HG02970 (cell line): Measurements from ENCODE around the gene SUPV3L1.

Experiments used
- ATAC-seq: cut with Tn5 transposase; IDR thresholded peaks from one replicate; pipeline ENCODE4 v1.9.1; 2021; ENCODE audit warnings: mild to moderate bottlenecking, moderate library complexity, moderate number of reproducible peaks; ENCODE audit not compliant: unreplicated experiment, low FRiP score

Gene SUPV3L1

DNA sequence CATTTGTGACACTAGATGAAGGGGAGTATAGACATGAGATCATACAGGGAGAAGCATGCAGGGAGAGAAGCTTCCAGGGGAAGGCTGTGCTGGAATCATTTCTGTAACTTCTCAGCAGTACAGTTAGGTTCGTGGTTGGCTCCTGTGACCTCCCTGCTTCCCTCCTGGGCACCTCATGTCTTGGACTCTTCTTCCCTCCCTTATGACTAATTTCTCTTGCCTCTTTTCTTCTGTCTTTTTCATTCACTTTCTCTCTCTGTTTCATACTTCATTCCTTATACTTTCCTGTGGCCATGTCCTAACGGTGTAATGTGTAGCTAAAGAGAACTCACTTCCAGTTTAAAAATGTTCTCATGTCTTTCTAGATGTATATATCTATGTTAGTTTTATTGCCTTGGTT lies 21.0 kb downstream of the SUPV3L1 start:
- ATAC-seq = no peak

DNA sequence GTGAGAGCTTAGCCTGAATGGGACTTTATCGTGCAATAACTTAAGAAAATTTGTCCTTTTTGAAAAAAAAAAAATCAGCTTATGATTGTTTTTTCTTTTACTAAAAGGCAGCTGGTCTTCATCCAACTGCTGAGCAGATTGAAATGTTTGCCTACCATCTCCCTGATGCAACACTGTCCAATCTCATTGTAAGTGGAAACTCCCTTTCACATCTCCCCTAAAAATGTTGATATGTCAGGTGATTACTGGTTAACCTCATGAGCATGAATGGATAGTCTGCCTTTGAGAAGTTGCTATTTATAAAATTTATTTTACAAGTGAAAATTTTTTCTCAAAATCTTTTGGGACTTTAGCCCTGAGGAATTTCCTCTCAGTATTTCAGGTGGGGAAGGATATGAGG lies 22.3 kb downstream of the SUPV3L1 start:
- ATAC-seq = no peak

DNA sequence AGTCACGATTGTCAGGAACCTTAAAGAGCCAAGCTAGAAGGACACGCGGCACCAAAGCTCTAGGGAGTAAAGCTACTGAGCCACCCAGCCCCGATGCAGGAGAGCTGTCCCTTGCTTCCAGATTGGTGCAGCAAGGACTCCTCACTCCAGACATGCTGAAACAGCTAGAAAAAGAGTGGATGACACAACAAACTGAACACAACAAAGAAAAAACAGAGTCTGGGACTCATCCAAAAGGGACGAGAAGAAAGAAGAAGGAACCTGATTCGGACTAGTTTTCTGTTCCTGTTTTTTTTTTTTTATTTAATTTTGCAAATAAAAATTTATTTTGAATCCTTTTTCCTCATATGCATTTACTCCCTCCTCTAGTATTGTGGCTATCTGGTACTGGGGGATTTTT lies 28.7 kb downstream of the SUPV3L1 start:
- no peak for ATAC-seq

DNA sequence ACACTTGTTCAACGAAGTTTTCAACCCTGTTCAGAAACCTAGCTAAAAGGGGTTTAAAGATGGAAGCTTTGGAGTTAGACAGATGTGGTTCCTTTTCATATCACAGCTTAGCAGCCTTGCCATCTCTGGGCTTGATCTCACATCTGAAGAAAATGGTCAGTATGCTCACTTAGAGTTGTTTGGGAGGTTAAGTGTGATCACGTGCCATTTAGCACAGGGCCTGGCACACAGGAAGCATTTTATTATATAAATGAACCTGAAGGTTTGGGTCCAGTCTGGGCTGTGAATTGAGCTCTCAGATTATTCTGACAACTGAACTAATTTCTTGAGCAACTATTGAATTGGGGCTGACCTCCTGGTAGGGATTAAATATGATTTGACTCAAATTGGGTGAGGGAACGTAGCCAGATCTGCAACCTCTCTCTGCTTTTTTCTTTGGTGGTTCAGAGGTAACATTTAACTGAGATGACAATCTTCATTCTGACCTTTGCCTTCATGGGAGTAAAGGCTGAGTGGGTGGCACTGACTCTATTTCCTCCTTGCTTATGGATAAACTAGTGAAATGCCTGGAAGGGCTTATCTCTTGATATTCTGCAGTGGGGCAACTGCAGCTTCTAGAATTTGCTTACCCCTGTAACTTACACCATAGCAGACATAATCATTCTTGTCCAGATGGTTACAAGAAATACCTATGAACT lies 29.9 kb downstream of the SUPV3L1 start:
- ATAC-seq = no peak

DNA sequence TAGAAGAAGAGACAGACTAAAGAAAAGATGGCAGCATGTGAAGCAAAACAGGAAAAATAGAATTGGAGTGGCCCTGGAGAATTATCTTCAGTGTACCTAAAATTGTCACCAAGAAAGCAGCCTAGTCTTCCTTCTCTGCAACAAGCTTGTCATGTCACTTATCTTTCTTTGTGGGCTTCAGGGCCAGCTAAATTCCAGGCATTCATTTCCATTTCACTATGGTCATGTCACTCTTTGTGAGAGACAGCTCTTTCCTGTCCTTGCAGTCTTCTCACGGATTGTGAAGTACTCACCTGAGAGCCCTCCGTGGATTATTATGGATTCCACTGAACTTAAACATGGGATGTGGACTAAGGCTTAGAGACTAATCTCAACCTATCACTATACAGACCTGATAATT lies 31.1 kb downstream of the SUPV3L1 start:
- ATAC-seq = no peak

DNA sequence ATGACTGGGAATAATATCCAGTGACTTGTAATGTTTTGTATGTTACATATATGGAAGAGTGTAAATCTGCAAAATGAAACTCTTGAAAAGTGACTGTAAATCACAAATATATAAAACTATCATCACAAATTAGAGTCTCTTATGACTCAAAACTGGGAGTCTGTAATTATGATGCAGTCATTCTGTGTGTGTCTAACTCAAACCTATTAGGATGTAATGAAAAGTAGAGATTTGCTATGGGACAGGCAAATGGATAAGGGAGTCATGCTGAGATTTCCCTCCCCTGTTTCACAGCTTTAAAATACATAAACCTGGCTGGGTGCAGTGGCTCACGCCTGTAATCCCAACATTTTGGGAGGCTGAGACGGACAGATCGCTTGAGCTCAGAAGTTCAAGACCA lies 31.5 kb downstream of the SUPV3L1 start:
- ATAC-seq = no peak

DNA sequence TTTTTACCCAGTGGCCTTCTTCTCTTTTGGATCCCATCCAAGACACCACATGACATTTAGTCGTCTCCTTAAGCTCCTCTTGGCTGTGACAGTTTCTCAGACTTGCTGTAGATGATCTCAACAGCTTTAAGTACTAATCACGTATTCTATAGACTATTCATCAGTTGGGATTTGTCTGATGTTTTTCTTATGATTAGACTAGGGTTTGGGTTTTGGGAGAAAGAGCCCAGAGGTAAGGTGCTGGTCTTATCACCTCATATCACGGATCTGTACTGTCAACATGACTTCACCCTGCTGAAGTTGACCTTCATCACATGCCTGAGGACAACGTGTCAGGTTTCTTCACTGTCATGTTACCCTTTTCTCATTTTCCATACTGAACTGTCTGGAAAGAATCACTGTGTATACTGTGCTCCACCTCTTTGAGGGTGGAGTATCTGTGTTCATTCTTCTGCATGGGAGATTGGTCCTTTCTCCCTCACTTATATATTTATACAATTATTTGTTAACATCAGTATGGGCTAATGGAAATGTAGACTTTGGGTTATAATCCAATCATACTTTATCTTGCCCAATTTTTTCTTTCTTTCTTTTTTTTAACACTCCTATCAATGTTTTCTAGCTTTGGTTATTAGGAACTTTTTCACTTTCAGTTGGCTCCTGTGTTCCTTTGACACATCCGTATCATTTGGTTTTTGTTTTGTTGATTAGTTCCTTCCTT lies 33.7 kb downstream of the SUPV3L1 start:
- no peak for ATAC-seq

DNA sequence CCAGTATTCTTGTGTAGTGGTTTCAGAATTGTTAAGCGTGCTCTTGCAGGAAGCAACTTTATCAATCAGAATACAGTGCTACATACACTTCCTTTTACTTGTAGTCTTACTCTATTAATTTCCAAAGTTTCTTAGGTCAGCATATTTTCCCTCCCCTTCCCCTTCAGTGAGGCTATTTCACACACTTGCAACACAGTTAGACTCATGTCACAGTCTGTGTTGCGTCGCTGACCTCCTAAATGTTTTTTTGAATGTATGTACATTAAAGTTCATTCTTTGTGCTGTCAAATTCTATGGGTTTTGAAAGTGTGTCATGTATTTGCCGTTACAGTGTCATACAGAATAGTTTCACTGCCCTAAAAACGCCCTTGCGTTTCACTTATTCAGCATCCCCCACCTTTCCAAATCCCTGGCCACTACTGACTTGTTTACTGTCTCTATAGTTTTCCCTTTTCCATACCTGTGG lies 34.7 kb downstream of the SUPV3L1 start:
- ATAC-seq = no peak

DNA sequence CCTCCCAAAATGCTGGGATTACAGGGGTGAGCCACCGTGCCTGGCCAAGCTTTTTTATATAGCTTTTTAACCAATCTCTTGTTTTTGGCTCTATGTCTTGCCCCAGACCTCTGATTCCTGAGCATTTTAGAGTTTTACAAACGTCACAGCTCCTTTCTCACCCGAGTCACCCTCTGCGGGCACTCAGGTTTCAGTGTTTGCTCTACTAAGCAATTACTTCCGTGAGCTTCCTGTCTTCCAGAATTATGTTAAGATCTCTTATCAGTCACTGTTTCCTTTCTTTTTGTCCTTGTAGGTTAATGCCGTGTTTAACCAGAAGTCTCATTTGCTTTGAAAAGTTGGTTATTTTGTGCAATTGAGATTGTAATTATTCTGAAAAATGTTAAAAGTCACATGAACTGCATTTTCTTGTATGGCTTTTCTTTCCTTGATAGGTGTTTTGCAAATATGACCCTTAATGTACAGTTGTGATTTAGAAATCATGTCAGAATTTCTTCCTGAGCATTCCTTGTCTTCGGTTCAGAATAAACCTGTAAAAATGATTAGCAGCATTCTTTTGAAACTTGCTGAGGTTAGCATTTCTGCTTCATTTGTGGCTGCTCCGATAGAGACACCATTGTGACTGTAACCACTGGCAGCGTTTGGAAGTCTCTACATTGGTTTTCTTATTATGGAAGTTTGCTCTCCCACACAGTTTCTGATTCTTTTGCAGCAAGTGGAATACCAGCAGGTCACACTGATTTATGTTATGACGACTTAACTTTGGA lies 35.6 kb downstream of the SUPV3L1 start:
- ATAC-seq = no peak

DNA sequence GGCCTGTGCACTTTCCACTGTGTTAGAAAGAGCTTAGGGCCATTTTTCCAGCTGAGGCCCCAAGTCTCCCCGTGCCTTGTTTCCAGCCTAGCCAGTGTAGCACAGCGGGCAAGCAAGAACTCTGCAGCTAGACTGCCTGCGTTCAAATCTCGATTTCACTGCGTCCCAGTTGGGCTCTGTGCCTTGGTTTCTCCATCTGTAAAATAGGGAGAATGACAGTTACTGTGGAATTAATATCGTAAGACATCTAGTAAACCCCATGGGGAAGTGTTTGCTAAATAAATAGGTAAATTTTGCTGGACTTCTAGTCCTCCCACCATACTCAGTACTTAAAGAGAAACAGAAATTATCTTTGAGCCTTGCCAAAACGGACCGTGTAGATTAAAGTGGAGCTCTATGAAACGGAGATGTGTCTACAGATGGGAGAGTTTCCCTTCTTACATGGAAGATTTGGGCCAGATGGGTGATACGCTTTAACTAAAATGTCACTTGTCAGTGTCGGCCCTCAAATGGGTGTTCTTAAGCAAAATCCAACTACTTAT lies 36.6 kb downstream of the SUPV3L1 start:
- no peak for ATAC-seq

DNA sequence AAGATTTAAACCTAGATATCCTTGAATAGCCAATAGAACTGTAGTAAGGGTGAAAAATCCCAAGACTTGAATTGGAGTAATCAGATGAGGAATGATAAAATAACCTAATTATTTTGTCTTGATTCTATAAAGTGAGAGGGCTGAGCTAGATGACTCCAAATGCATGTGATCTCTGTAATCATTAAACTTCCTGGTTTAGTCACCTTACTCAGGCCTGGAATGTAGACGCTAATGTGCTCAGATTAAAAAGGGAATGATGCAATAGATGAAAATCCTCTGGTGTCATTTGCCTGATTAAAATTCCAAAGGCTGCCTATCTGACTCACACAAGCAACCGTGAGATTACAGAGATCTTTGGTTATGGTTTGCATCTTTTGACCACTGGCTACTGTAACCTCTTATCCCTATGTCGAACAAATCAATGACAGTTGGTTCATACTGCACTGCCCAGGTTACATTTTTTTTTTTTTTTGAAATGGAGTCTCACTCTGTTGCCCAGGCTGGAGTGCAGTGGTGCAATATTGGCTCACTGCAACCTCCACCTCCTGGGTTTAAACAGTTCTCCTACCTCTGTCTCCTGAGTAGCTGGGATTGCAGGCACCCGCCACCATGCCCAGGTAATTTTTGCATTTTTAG lies 37.2 kb downstream of the SUPV3L1 start:
- no peak for ATAC-seq

DNA sequence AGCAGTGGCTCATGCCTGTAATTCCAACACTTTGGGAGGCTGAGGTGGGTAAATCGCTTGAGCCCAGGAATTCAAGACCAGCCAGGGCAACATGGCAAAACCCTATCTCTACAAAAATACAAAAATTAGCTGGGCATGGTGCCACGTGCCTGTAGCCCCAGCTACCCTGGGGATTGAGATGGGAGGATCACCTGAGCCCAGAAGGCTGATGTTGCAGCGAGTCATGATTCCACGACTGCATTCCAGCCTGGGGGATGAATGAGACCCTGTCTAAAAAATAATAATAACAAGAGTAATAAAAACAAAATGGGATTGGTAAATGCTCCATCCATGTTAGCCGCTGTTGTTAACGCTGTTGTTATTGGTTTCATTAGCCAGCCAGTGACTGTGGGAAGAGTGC lies 38.8 kb downstream of the SUPV3L1 start:
- ATAC-seq = no peak

DNA sequence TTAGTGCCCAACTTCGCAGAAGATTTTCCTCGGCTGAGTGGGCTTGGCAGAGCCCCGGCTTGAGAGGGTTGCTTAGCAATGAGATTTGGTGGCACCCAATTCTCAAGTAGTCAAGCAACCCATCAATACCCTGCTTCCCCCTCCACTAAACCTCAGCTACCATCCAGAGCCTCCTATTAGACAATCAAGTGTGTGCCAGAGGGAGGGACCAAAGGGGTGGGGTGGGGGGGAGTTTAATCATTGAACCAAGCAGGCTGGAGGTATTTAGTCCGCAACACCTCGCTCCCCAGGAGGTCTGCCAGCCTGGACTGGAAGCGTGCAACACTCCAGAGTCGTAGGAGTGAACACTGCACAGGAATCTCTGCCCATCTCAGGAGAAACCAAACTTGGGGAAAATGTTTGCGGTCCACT lies 40.0 kb downstream of the SUPV3L1 start, which contains the start of gene HKDC1:
TSS of gene HKDC1 (plus strand) at position 292 of the 411 bp plus-strand sequence. CDS start at position 396, 104 bp downstream.
- no peak for ATAC-seq

DNA sequence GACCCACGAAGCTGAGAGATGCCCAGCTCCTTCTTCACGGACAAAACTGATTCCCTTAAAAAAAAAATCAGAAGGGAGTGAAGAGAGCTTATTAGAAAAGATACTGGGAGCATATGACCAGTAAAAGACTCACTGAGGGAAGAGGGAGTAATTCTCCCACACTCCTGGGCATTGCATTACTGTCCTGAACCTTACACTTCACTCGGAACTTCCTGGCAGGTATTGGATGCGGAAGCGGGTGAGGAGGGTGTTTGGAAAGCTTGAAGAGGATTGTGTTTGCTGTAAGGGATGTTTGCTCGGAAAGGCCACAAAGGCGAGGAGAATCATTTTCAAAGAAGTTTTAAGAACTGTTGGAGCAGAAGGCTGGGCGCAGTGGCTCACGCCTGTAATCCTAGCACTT lies 40.5 kb downstream of the SUPV3L1 start:
- no peak for ATAC-seq

DNA sequence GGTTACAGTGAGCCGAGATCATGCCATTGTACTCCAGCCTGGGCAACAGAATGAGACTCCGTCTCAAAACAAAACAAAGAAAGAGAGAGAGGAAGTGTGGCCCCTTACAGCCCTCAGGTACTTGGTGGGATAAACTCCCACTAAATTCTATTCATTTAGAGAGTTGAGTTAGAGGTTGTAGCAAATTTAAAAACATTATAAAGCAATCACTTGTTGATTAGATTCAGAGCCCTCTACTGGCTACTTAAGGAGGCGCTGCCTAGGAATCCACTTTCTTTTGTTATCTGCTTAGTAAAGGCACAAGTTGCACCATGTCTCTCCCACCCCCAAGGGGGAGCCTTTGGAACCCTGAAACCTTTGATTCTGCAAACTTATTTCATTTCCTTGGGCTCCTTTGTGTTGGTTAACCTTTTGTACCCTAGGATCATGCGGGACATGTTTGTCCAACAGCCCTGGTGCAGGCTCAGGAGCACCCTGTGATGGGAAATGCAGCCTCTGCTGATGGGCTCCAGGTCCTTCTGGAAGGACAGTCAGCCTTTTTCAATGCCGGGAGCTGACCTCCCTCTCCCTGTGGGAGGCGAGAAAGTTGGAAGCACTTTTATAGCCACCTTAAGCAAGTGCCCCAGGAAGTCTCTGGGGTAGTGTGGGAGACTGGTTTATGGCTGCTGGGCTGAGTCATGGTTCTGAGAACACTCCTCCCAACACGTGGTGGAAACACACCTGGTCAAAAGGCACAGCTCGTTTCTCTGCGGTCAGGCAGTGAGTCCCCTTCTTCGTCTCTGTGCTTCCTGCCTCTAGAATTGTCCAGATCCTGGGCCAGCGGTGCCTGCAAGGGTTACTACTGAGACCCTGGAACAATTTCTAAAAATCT lies 42.4 kb downstream of the SUPV3L1 start:
- ATAC-seq = peak; percentile 89

DNA sequence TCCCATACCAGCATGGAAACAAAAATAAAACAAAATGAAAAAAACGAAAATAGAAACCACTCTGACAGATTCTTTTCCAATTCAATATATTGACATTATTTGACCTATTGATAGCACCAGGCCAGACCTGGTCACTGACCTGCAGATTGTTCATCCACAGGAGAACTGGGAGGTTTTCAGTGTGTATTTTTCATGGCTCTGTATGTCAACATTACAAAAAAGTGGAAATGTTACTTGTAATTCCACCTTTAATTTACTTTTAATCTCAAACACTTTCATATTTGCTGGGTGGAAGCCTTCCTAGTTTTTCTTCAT lies 43.0 kb downstream of the SUPV3L1 start:
- ATAC-seq = no peak

DNA sequence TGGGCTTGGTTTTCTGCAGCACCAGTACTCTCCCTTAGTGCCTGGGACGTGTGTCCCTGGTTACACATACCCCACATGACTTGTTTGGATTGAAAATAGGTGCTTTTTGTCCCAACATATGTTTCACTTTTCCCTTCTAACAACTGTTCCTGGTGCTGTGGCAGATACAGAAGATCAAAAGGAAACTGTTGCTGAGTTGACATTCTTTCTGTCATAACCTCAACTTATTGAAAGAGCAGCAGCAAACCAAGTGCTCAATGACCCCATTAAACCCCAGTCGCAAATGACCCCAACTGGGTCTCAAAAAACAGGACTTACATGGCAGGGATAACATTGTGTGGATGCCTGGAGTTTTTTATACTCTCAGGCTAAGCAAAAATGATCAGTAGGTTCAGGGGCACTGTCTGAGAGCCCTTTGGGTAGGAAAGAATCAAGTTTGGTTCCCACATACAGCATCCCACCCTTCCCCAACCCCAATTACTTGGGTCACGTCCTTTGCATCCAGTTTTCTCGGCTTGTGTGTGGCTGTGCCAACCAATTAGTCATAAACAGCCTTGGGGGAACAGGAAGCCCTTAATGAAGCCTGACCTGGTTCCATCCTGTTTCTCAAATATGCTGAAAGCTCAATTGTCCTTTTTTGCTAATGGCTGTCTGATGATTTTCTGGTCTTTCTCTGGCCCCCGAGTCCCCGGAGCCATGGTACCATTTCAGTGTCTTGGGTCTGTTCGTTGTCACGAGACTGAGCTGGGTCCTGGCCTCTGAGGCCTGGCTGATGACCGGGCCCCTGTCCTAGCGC lies 45.0 kb downstream of the SUPV3L1 start:
- no peak for ATAC-seq

DNA sequence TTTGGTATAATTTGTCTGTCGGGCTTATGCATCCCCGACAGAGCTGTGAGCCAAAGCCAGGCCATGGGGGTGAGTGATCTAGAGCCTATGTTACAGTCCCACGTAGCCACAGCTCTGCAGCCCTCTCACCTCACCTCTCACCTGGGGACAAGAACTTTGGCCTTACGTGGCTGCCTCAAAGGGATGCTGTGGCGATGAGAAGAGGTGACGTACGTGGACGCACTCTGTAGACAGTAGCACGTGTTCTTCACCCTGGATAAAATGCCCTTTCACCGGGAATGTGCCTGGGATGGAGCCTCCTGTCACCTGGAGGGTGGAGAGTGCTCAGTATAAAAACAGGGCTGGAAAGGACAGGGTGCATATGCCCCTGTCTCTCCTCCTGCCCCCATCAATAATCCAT lies 45.6 kb downstream of the SUPV3L1 start:
- no peak for ATAC-seq

DNA sequence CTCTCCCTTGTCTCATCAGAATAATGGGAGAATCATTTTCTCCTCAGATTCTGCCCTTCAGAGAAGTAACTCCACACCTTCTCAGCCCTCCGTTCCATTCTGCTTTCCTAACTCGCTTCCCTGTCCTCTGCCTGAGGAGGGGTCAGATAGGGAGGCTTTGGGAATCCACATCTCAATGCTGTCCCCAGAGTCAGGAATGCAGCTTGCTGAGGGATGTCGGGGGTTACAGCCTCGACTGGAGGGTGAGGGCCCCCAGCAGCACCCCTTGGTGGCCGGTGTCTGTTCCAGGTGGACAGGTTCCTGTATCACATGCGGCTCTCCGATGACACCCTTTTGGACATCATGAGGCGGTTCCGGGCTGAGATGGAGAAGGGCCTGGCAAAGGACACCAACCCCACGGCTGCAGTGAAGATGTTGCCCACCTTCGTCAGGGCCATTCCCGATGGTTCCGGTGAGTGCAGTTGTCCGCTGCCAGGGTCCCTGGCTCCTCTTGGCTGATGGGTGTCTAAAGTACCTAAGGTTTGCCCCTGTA lies 47.0 kb downstream of the SUPV3L1 start:
- no peak for ATAC-seq
